Mesendoderm (in vitro differentiated cells): Measurements from ENCODE around the gene CMTM3.

Experiments
- DNase-seq: peaks from one replicate; pipeline ENCODE4 v3.0.0; 2013
- H2AK5ac ChIP-seq: 2 replicates; pipeline ENCODE4 v1.6.1; 2013; ENCODE audit warnings: low read length, inconsistent platforms
- H2BK120ac ChIP-seq: 2 replicates; pipeline ENCODE4 v1.6.1; 2013; ENCODE audit warnings: low read depth, mild to moderate bottlenecking, low read length, moderate library complexity, mixed read lengths
- H2BK15ac ChIP-seq: replicated peaks from 2 replicates; pipeline ENCODE4 v1.6.1; 2013; ENCODE audit warnings: low read depth, mild to moderate bottlenecking, moderate library complexity
- H2BK5ac ChIP-seq: 2 replicates; pipeline ENCODE4 v1.6.1; 2013; ENCODE audit warnings: low read length, inconsistent platforms
- H3K18ac ChIP-seq: 2 replicates; pipeline ENCODE4 v1.6.1; 2013; ENCODE audit warnings: mild to moderate bottlenecking, low read length, mixed read lengths
- H3K23ac ChIP-seq: one replicate; pipeline ENCODE4 v1.6.1; 2013; ENCODE audit warnings: low read length
- H3K27ac ChIP-seq: 2 replicates; pipeline ENCODE4 v1.5.1; 2013; ENCODE audit warnings: low read depth, mild to moderate bottlenecking, inconsistent platforms, low read length, moderate library complexity
- H3K27me3 ChIP-seq: 2 replicates; pipeline ENCODE4 v1.6.1; 2013; ENCODE audit warnings: low read length, control low read depth, mild to moderate bottlenecking, inconsistent platforms; ENCODE audit not compliant: insufficient read depth, poor library complexity
- H3K36me3 ChIP-seq: 2 replicates; pipeline ENCODE4 v1.6.1; 2013; ENCODE audit warnings: low read length, inconsistent platforms; ENCODE audit not compliant: control insufficient read depth, insufficient read depth
- H3K4ac ChIP-seq: one replicate; pipeline ENCODE4 v1.6.1; 2013; ENCODE audit warnings: low read depth, mild to moderate bottlenecking, low read length, moderate library complexity
- H3K4me1 ChIP-seq: 2 replicates; pipeline ENCODE4 v1.6.1; 2013; ENCODE audit warnings: low read depth, low read length, inconsistent platforms; ENCODE audit not compliant: control insufficient read depth
- H3K4me2 ChIP-seq: 2 replicates; pipeline ENCODE4 v1.6.1; 2013; ENCODE audit warnings: low read length
- H3K4me3 ChIP-seq: 2 replicates; pipeline ENCODE4 v1.5.1; 2013; ENCODE audit warnings: mild to moderate bottlenecking, low read length
- H3K56ac ChIP-seq: one replicate; pipeline ENCODE4 v1.6.1; 2013; ENCODE audit warnings: low read length
- H3K79me1 ChIP-seq: 2 replicates; pipeline ENCODE4 v1.6.1; 2013; ENCODE audit warnings: low read length, inconsistent platforms
- H3K79me2 ChIP-seq: 2 replicates; pipeline ENCODE4 v1.6.1; 2013; ENCODE audit warnings: mild to moderate bottlenecking, low read length; ENCODE audit not compliant: control insufficient read depth, insufficient read depth
- H3K9ac ChIP-seq: 2 replicates; pipeline ENCODE4 v1.6.1; 2013; ENCODE audit warnings: low read length, inconsistent platforms
- H4K5ac ChIP-seq: one replicate; pipeline ENCODE4 v1.6.1; 2013; ENCODE audit warnings: low read length
- H4K8ac ChIP-seq: one replicate; pipeline ENCODE4 v1.6.1; 2013; ENCODE audit warnings: low read depth, mild to moderate bottlenecking, control low read depth, low read length, moderate library complexity
- WGBS: extraction: QIAGEN DNeasy Blood & Tissue Kit; methylation state at CpG from one replicate; pipeline ENCODE4 v1.1.7; 2013; ENCODE audit warnings: low lambda C conversion rate, missing lambda C conversion rate; ENCODE audit not compliant: insufficient coverage; ENCODE audit errors: extremely low coverage; 5-methylcytosine and 5-hydroxymethylcytosine counted together

CMTM3 gene

GRCh38 chr16:66578651-66579531, 25.6 kb upstream of the CMTM3 start, which contains the start of gene CMTM2:
Gene CMTM2 (plus strand): TSS chr16:66579463. CDS start chr16:66579608, 145 bp downstream.
- no peak within 1 kb of the TSS for H3K4ac ChIP-seq
- WGBS = no CpG with 5 or more reads among the region's 77 CpGs
- H2BK120ac ChIP-seq = no peak within 1 kb of the TSS
- no peaks in the 10 kb centered on the region for H3K79me1 ChIP-seq
- H3K4me3 ChIP-seq = no peak within 1 kb of the TSS
- H3K36me3 ChIP-seq = no peaks in the 10 kb centered on the region
- no peak within 1 kb of the TSS for H4K8ac ChIP-seq
- H2AK5ac ChIP-seq = peak within 1 kb of the TSS; percentile 15
- peaks cover 3% of the 10 kb centered on the region for H3K27me3 ChIP-seq
- no peaks in the 10 kb centered on the region for H3K4me1 ChIP-seq
- no peak for DNase-seq
- H3K23ac ChIP-seq = no peak within 1 kb of the TSS
- no peak within 1 kb of the TSS for H3K4me2 ChIP-seq
- no peak within 1 kb of the TSS for H2BK15ac ChIP-seq
- H4K5ac ChIP-seq = no peak within 1 kb of the TSS
- peak within 1 kb of the TSS; percentile 47 for H3K56ac ChIP-seq
- no peaks in the 10 kb centered on the region for H3K79me2 ChIP-seq
- no peak within 1 kb of the TSS for H3K9ac ChIP-seq
- no peak within 1 kb of the TSS for H3K27ac ChIP-seq
- no peak within 1 kb of the TSS for H3K18ac ChIP-seq
- no peak within 1 kb of the TSS for H2BK5ac ChIP-seq

- no peaks in the 10 kb centered on the region for H3K4me1 ChIP-seq
- no peak overlapping the region for H2BK5ac ChIP-seq
- H3K9ac ChIP-seq = no peak overlapping the region
- H4K8ac ChIP-seq = no peak overlapping the region
- H3K79me2 ChIP-seq = no peaks in the 10 kb centered on the region
- peak; percentile 83 for DNase-seq
- no peak overlapping the region for H3K4me2 ChIP-seq
- no peak overlapping the region for H3K23ac ChIP-seq
- no peaks in the 10 kb centered on the region for H3K79me1 ChIP-seq
- H3K27ac ChIP-seq = no peak overlapping the region
- no peak overlapping the region for H2BK120ac ChIP-seq
- H3K18ac ChIP-seq = no peak overlapping the region
- no CpG with 5 or more reads among the region's 4 CpGs for WGBS
- no peak overlapping the region for H2BK15ac ChIP-seq
- H3K56ac ChIP-seq = no peak overlapping the region
- no peak overlapping the region for H3K4ac ChIP-seq
- peaks cover 3% of the 10 kb centered on the region for H3K27me3 ChIP-seq
- H2AK5ac ChIP-seq = no peak overlapping the region
- no peak overlapping the region for H3K4me3 ChIP-seq
- no peaks in the 10 kb centered on the region for H3K36me3 ChIP-seq
- H4K5ac ChIP-seq = no peak overlapping the region
Measured at GRCh38 chr16:66580605-66581209, 23.8 kb upstream of the CMTM3 start.

GRCh38 chr16:66581246-66581952, 23.1 kb upstream of the CMTM3 start:
- no peak overlapping the region for H2AK5ac ChIP-seq
- no peak overlapping the region for H2BK15ac ChIP-seq
- no peak overlapping the region for H4K8ac ChIP-seq
- no peaks in the 10 kb centered on the region for H3K79me1 ChIP-seq
- no peaks in the 10 kb centered on the region for H3K36me3 ChIP-seq
- H2BK5ac ChIP-seq = no peak overlapping the region
- H3K18ac ChIP-seq = no peak overlapping the region
- no peak overlapping the region for H2BK120ac ChIP-seq
- no CpG with 5 or more reads among the region's 3 CpGs for WGBS
- no peak for DNase-seq
- H3K56ac ChIP-seq = no peak overlapping the region
- no peaks in the 10 kb centered on the region for H3K79me2 ChIP-seq
- no peak overlapping the region for H3K4me3 ChIP-seq
- H3K27me3 ChIP-seq = peaks cover 3% of the 10 kb centered on the region
- H3K4me2 ChIP-seq = no peak overlapping the region
- H3K9ac ChIP-seq = no peak overlapping the region
- H3K4me1 ChIP-seq = no peaks in the 10 kb centered on the region
- H4K5ac ChIP-seq = no peak overlapping the region
- H3K27ac ChIP-seq = no peak overlapping the region
- no peak overlapping the region for H3K4ac ChIP-seq
- no peak overlapping the region for H3K23ac ChIP-seq

- H3K4me2 ChIP-seq = no peak overlapping the region
- no peaks in the 10 kb centered on the region for H3K79me2 ChIP-seq
- no peaks in the 10 kb centered on the region for H3K27me3 ChIP-seq
- H3K18ac ChIP-seq = no peak overlapping the region
- H3K4me1 ChIP-seq = no peaks in the 10 kb centered on the region
- no peak overlapping the region for H4K5ac ChIP-seq
- no peaks in the 10 kb centered on the region for H3K79me1 ChIP-seq
- no peak for DNase-seq
- no peak overlapping the region for H2BK5ac ChIP-seq
- no peak overlapping the region for H3K4me3 ChIP-seq
- H2BK15ac ChIP-seq = no peak overlapping the region
- H2BK120ac ChIP-seq = no peak overlapping the region
- H4K8ac ChIP-seq = no peak overlapping the region
- H3K56ac ChIP-seq = no peak overlapping the region
- H3K9ac ChIP-seq = no peak overlapping the region
- WGBS = no CpG with 5 or more reads among the region's 10 CpGs
- H3K36me3 ChIP-seq = no peaks in the 10 kb centered on the region
- no peak overlapping the region for H3K23ac ChIP-seq
- H3K4ac ChIP-seq = no peak overlapping the region
- H3K27ac ChIP-seq = no peak overlapping the region
- H2AK5ac ChIP-seq = no peak overlapping the region
Measured at GRCh38 chr16:66585481-66586239, 18.8 kb upstream of the CMTM3 start.

GRCh38 chr16:66587881-66588600, 16.5 kb upstream of the CMTM3 start:
- Histone ChIP-seq H3K4me3 (no peak overlapping the region), H3K27me3 (no peaks in the 10 kb centered on the region), H3K9ac (no peak overlapping the region), H2BK120ac (no peak overlapping the region), H3K79me2 (no peaks in the 10 kb centered on the region), H3K79me1 (no peaks in the 10 kb centered on the region), H3K18ac (no peak overlapping the region), H2BK5ac (no peak overlapping the region), H3K27ac (no peak overlapping the region), H4K5ac (no peak overlapping the region), H2BK15ac (no peak overlapping the region), H2AK5ac (no peak overlapping the region), H4K8ac (no peak overlapping the region), H3K56ac (no peak overlapping the region), H3K4ac (no peak overlapping the region), H3K23ac (no peak overlapping the region), H3K36me3 (no peaks in the 10 kb centered on the region), H3K4me1 (no peaks in the 10 kb centered on the region), H3K4me2 (no peak overlapping the region)
- no CpG with 5 or more reads among the region's 7 CpGs for WGBS
- DNase-seq = no peak
